GM21367 (cell line): ENCODE results near the gene NR1D1.

Experiments
- ATAC-seq: cut with Tn5 transposase; IDR thresholded peaks from one replicate; pipeline ENCODE4 v1.9.1; 2021; ENCODE audit not compliant: unreplicated experiment

NR1D1 gene

DNA sequence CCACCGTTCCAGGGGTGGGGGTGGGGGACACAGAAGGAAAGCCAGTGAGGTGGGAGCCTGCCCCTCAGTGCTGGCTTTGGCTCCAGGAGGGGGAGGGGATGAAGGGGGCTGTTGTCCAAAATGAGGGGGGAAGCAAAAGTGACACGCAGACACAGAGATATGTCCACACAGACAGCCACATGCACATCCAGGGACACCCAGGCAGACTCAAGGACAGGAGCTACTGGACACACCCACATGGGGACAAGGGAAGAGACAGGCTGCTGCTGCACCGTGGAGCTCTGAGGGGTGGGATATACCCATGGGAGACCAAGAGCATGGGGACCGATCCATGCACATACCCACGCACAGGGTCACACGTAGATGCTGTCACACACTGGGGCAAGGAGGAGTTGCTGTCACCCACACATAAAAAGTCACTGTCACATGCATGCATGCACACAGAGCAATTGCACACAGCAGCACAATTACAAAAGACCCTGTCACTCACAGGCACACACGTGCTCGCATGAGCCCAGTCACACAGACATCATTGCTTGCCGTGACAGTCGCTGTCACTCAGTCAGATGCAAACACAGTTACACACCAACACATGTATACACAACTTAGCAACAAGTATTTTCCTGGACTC is 36.4 kb downstream of the NR1D1 start:
- ATAC-seq = no peak

DNA sequence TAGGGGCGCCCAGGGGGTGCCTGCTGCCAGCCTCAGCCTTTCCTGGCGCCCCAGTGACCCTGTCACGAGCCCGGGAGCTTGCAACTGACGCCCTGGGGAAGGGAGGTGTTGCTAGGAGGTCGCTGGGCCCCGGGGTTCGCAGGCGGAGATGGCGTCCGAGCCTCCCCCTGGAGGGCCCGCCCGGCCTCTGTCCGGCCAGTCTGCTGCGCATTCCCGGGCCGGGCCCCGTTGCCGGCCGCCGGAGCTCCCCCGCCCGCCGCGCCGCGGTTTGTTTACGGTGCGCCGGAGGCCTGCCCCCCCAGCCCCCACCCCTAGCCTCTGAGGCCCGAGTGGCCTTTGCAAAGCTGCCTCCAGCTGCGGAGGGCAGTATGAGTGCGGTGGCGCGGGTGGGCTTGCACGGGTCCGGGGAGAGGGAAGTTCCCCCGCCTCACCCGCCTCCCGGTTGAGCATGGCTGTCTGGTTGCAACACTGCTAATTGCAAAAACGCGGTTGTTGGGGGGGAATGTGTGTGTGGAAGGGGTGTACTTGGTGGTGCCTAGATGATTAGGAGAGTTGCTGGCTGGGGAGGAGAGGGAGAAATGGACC is 37.1 kb downstream of the NR1D1 start:
- ATAC-seq = peak; percentile 26

DNA sequence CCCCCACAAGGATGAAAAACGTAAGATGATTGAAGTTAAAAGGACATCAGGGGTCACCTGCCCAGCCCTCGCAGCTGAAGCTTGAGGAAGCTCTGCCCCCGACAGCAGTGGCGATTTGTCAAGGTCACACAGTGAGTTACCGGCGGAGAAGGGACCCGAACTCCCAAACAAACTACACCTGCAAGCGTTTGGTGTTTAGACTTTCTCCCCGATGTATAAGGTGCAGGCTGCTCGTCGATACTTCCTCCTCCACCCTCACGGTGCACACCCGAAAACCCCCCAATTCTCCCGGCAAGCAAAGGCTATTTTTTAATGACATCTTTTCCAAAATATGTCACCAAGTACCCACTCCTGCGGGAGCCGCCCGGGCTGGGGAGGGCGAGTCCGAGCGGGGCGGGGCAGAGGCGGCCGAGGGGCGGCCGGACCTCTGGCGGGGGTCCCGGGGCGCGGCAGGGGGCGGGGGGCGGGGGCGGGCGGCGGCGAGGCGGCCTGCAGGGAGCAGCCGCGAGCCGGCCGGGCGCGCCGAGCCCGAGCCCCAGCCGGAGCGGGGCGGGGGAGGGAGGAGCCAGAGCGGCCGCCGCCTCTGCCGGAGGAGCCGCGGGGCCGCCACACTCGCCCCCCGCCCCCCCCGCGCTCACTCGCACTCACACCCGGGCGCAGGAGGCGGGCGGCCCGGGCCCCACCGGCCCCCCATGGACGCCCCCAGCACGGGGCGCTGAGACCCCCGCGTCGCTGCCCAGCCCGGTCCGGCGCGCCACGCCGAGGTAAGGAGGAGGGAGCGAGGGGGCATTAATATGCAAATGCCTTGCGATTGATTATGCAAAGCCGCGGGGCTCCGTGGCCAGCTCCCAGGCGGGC is 37.8 kb downstream of the NR1D1 start, which contains the start of gene THRA:
Gene THRA, plus strand, starts transcription at position 637 of the 858 bp plus-strand sequence. CDS start 11,524 bp downstream, outside the sequence.
- peak; percentile 53 for ATAC-seq

DNA sequence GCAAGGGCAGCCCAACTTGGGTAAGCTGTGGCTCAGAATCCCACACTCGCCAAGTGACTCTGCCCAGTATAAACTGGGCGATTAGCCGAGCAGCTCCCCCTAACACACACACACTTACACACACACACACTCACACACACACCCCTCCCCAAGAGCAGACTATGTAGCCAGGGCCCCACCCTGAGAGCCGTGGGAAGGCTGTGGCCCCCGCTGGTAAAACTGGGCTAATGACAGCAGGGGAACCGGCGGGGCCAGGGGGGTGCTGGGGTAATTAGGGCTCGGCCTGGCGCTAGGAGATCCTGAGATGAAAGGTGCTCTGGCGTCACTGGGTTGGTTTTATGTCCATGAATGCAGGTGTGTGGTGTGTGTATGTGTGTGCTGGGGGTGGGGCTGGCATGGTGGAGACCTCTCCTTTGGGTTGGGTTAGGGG is 38.8 kb downstream of the NR1D1 start:
- no peak for ATAC-seq

DNA sequence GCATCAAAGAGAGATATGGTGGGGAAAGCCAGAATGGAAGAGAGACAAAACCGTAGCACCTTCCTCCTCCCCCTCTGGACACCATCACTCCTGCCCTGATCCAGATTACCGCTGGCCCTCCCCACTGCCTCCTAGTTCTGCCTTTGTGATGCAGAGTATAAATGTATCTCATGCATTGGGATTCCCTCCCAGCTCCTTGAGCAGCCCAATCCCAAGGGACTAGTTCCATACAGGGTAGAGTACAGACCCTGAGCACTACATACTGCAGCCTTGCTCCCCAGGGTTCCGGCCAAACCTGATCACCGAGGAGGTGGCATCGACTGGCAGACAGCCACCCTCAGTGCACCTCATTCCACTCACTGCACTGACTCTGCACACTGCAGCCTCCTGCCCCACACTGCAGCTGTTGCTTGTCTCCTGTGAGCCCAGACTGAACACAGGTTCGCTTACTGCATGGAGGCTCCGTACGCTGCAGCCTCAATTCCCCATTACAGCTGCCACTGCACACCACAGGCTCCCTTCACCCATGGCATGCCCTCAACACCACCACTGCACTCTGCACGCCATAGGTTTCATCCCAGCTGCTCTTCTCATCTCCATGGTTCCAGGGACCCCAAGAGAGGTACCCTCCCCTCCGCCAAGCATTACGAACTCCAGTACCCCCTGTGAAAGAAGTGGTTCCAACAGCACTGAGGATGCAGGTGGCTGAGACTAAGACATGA is 39.3 kb downstream of the NR1D1 start:
- no peak for ATAC-seq

DNA sequence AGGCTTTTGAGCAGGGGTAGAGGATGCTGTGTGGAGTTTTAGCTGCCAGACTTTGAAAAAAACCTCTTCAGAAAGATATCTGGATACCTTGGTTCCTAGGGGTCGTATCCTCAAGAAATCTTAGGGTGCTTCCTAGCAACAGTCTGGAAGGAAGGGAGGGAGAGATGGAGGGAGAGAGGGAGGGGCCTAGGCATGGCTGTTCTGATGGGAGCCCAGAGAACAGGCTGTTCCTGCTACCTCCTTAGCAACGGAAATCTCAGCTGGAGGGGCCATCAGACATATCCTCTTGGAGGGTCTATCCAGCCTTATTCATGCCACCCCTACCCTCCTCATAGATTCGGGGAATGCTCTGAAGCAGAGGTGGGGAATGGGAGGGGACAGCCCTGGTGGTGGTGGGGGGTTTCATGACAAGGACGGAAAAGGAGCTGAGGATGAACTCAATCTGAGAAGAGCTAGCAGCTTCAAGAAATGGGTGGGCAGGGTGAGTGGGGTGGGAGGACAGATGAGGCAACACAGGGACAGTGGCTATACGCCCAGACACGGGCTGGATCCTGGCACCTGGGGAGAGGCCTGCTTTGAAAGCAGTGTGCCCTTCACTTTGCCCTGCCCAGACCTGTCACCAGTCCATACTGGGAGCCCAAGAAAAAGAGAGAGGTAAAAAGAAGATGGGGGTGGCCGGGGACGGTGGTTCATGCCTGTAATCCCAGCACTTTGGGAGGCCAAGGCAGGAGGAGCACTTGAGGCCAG is 40.5 kb downstream of the NR1D1 start:
- ATAC-seq = no peak

DNA sequence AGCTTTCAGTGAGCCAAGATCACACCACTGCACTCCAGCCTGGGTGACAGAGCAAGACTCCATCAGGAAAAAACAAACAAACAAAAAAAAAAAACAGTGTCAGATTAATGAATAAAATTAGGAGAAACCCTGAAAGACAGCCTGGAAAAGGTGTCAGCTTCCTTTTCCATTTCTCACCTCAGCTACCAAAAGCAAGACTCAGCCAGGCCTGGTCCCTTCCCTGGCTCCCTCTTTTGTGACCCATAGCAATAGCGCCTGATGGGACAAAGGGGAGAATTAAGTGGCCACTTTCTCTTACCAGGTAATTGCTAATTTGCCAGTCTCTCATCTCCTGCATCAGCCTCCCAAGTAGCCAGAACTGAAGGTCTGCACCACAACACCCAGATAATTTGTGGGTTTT is 41.5 kb downstream of the NR1D1 start:
- no peak for ATAC-seq

DNA sequence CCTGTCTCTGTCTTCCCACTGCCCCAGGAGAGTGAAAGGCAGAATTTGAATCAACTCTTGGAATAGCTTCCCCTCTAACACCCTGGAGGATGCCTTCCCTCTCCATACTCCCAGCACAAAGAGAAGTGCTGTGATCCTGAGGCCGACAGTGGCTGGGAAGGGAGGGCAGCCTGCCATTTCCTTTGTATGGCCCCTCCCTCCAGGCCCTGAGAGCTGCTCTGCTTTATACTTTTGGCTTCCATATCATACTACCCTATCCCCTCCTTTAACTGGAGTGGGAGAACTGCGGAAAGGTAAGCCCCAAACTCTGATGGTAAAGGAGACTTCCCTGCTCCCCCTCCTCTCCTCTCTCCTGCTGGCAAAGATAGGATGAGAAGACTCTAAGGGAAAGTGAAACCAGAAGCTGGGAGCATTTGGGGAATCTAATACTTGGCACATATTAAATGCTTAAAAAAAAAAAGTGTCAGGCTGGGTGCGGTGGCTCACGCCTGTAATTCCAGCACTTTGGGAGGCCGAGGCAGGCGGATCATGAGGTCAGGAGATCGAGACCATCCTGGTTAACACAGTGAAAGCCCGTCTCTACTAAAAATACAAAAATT is 42.1 kb downstream of the NR1D1 start:
- no peak for ATAC-seq

DNA sequence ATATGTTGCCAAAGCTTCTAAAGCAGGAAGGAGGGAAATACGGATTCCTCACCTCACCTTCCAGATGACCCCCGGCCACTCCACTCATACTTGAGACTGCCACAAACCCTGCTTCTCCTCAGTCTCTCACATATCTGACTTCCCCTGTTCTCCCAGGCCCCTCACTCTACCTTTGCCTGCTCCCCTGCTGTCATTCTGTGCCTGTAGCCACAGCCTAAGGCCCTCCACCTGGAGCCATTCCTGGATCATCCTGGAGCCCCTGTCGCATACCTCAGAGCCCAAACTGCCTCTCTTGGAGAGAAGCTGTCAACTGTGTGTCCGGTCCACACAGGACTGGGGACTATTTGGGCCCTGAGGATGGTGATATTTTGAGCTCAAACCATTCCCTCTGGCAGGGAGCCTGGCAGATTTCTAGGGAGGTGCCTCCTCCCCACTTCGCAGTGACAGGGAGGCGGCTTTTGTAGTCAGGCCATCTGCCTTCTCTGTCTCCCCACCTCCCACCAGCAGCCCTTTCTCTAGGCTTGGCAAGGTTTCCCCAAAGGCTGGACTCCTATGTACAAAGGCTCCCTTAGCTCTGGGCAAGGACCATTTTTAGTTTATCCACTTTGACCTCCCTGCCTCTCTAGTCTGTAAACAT is 43.9 kb downstream of the NR1D1 start:
- no peak for ATAC-seq
